Skeletal muscle satellite cell (primary cell): ENCODE results near the gene C2orf78.
"Not testable (repeated sequence)": the region's sequence is repeated elsewhere in the genome, so short reads cannot be mapped to it uniquely, and the experiment has no call there.

Source experiments
- H3K27me3 ChIP-seq: 2 replicates; pipeline ENCODE4 v1.7.0; 2013; ENCODE audit warnings: low read length; ENCODE audit not compliant: control insufficient read depth, insufficient read depth
- H3K36me3 ChIP-seq: 2 replicates; pipeline ENCODE4 v1.7.0; 2013; ENCODE audit warnings: mild to moderate bottlenecking, control low read depth, low read length; ENCODE audit not compliant: insufficient read depth
- H3K4me1 ChIP-seq: 2 replicates; pipeline ENCODE4 v1.7.0; 2013; ENCODE audit warnings: low read length; ENCODE audit not compliant: control insufficient read depth, insufficient read depth
- H3K4me2 ChIP-seq: 2 replicates; pipeline ENCODE4 v1.7.0; 2013; ENCODE audit warnings: mild to moderate bottlenecking, low read length
- H3K4me3 ChIP-seq: 2 replicates; pipeline ENCODE4 v1.7.0; 2013; ENCODE audit warnings: low read length
- H3K9ac ChIP-seq: 2 replicates; pipeline ENCODE4 v1.7.0; 2013; ENCODE audit warnings: mild to moderate bottlenecking, low read depth, low read length, moderate library complexity
- H3K9me3 ChIP-seq: replicated peaks from 2 replicates; pipeline ENCODE4 v1.7.0; 2013; ENCODE audit warnings: mild to moderate bottlenecking, control low read depth, low read length

The C2orf78 gene

GRCh38 chr2:73783402-73783801 lies 581 bp upstream of the C2orf78 start:
- H3K36me3 ChIP-seq, H3K4me3 ChIP-seq, H3K27me3 ChIP-seq, H3K9ac ChIP-seq, H3K9me3 ChIP-seq, H3K4me2 ChIP-seq, H3K4me1 ChIP-seq: not testable (repeated sequence)

DNA sequence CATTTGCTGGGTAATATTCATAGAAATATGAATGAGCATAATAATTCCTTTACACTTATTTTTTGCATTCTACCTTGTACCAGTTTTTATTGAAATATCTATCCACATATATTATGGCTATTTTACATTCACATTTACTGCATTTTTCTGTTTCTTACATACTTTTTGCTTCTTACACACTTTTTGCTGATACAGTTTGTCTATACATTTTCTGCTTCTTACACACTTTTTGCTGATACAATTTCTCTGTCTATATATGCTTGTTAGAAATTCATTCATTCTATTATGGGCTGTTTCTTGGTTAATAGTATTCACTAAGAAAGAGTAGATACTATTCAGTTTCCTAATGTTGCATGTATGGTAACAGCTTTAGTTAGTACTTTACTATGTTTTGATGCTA lies 27.9 kb downstream of the C2orf78 start:
- Histone ChIP-seq H3K9me3 (no peaks in the 10 kb centered on the region), H3K4me2 (no peak overlapping the region), H3K27me3 (peaks cover 48% of the 10 kb centered on the region)

GRCh38 chr2:73812635-73813034 lies 28.7 kb downstream of the C2orf78 start:
- no peak overlapping the region for H3K4me3 ChIP-seq
- no peaks in the 10 kb centered on the region for H3K4me1 ChIP-seq
- peaks cover 48% of the 10 kb centered on the region for H3K27me3 ChIP-seq
- no peaks in the 10 kb centered on the region for H3K9me3 ChIP-seq
- no peak overlapping the region for H3K9ac ChIP-seq
- no peaks in the 10 kb centered on the region for H3K36me3 ChIP-seq
- H3K4me2 ChIP-seq: no peak overlapping the region

More for the DNA sequence above, 27.9 kb downstream of the C2orf78 start:
- no peaks in the 10 kb centered on the region for H3K36me3 ChIP-seq
- H3K4me3 ChIP-seq: no peak overlapping the region
- no peak overlapping the region for H3K9ac ChIP-seq
- H3K4me1 ChIP-seq: no peaks in the 10 kb centered on the region

DNA sequence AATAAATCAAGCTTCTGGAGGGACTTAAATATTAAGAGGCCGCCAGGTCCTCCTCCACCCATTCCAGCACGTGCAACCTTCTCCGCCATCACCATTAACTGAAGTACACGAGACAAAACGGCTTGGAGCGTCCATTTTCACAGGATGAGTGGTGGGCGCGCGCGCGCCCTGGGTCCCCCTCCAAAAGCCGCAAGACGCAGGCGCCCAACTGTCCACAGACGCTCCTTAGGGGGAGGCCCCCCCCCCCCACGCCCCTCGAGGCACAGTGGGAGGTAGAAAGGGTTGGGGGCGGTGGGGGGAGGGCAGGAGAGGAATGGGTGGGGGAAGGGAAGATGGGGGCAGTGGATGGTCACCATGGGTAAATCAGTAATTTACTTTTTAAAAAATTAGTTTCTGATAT lies 34.3 kb downstream of the C2orf78 start:
- Histone ChIP-seq H3K4me3 (no peak overlapping the region), H3K9ac (no peak overlapping the region), H3K9me3 (no peaks in the 10 kb centered on the region), H3K36me3 (no peaks in the 10 kb centered on the region), H3K4me1 (no peaks in the 10 kb centered on the region), H3K4me2 (no peak overlapping the region), H3K27me3 (peaks cover 58% of the 10 kb centered on the region)

DNA sequence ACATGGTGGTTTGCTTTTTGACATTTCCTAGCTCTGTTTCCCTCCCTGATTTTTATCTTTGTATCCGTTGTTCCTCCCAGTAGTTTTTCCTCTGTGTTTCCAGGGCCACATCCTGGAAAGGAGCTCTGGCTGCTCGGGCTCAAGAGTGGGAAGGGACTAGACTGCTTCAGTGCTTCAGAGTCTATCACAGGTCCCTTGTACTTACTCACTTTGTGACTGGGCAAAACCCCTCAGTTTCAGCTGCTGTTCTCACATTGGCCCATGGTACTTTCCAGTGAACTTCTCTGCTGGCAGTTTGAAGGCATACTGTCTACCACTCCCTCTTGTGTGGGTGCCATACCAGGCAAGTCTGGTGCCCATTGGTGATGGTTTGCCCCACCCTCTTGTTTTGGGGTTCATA lies 37.2 kb downstream of the C2orf78 start:
- H3K36me3 ChIP-seq: no peaks in the 10 kb centered on the region
- no peak overlapping the region for H3K4me3 ChIP-seq
- no peaks in the 10 kb centered on the region for H3K9me3 ChIP-seq
- H3K4me2 ChIP-seq: no peak overlapping the region
- peaks cover 32% of the 10 kb centered on the region for H3K27me3 ChIP-seq
- H3K4me1 ChIP-seq: peaks cover 4% of the 10 kb centered on the region
- H3K9ac ChIP-seq: no peak overlapping the region

- Histone ChIP-seq H3K36me3 (no peaks in the 10 kb centered on the region), H3K4me1 (peaks cover 4% of the 10 kb centered on the region), H3K9ac (no peak overlapping the region), H3K4me3 (no peak overlapping the region), H3K9me3 (no peaks in the 10 kb centered on the region), H3K4me2 (no peak overlapping the region), H3K27me3 (peaks cover 28% of the 10 kb centered on the region)
Observed at GRCh38 chr2:73821669-73822068, 37.7 kb downstream of the C2orf78 start.

- no peak overlapping the region for H3K4me3 ChIP-seq
- no peaks in the 10 kb centered on the region for H3K9me3 ChIP-seq
- H3K36me3 ChIP-seq: no peaks in the 10 kb centered on the region
- no peak overlapping the region for H3K4me2 ChIP-seq
- peaks cover 4% of the 10 kb centered on the region for H3K4me1 ChIP-seq
- no peak overlapping the region for H3K9ac ChIP-seq
- H3K27me3 ChIP-seq: peaks cover 26% of the 10 kb centered on the region
Observed at GRCh38 chr2:73822276-73822675, 38.3 kb downstream of the C2orf78 start.

GRCh38 chr2:73822991-73823390 lies 39.0 kb downstream of the C2orf78 start:
- Histone ChIP-seq H3K9me3 (no peaks in the 10 kb centered on the region), H3K36me3 (no peaks in the 10 kb centered on the region), H3K9ac (no peak overlapping the region), H3K27me3 (peaks cover 26% of the 10 kb centered on the region), H3K4me1 (peaks cover 4% of the 10 kb centered on the region), H3K4me3 (no peak overlapping the region), H3K4me2 (no peak overlapping the region)

DNA sequence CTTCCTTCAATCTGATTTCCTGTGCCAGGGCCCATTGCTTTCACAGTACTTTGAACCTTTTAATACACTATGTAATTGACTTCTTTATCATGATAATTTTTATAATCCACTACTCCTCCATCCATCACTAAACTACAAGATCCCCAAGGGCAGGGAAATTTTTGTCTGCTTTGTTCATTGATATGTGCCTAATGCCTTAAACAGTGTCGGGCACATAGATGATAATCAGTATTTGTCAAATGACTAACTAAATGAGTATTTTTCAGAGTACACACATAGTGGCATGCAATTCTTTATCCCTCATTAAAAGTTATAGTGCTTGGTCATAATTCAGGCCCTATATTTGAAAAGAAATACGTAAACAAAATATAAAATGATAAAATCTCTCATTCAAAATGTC lies 39.4 kb downstream of the C2orf78 start:
- no peaks in the 10 kb centered on the region for H3K36me3 ChIP-seq
- peaks cover 7% of the 10 kb centered on the region for H3K4me1 ChIP-seq
- H3K4me2 ChIP-seq: no peak overlapping the region
- H3K4me3 ChIP-seq: no peak overlapping the region
- H3K9ac ChIP-seq: no peak overlapping the region
- no peaks in the 10 kb centered on the region for H3K9me3 ChIP-seq
- peaks cover 26% of the 10 kb centered on the region for H3K27me3 ChIP-seq

GRCh38 chr2:73823916-73824523 lies 40.0 kb downstream of the C2orf78 start:
- no peak overlapping the region for H3K4me2 ChIP-seq

GRCh38 chr2:73825408-73825807 lies 41.4 kb downstream of the C2orf78 start:
- Histone ChIP-seq H3K9me3 (no peaks in the 10 kb centered on the region), H3K27me3 (peaks cover 14% of the 10 kb centered on the region), H3K9ac (no peak overlapping the region), H3K4me1 (peaks cover 17% of the 10 kb centered on the region), H3K4me3 (no peak overlapping the region), H3K36me3 (no peaks in the 10 kb centered on the region), H3K4me2 (no peak overlapping the region)

More at GRCh38 chr2:73823916-73824523, 40.0 kb downstream of the C2orf78 start:
- H3K9ac ChIP-seq: no peak overlapping the region
- H3K4me1 ChIP-seq: peaks cover 7% of the 10 kb centered on the region
- no peaks in the 10 kb centered on the region for H3K9me3 ChIP-seq
- H3K27me3 ChIP-seq: peaks cover 25% of the 10 kb centered on the region
- H3K36me3 ChIP-seq: no peaks in the 10 kb centered on the region
- H3K4me3 ChIP-seq: no peak overlapping the region

DNA sequence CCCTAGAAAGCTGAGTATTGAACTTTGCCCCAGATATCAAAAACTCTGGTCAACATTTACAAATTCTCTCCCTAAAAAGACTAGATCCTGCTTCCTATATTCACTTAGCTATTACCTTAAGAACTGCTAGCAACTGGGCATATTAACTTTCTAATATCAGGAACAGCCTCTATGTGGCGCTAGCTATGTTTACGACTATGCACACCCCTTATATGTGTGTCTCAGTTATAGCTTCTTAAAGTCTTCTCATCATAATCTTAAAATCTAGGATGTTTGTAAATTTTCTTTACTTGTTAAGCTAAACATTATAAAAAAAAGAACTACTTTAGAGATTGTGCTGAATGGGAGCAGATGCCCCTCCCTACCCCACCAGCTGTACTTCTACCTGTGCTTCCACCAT lies 43.0 kb downstream of the C2orf78 start:
- H3K9me3 ChIP-seq: no peaks in the 10 kb centered on the region
- H3K4me1 ChIP-seq: peaks cover 30% of the 10 kb centered on the region
- H3K9ac ChIP-seq: no peak overlapping the region
- no peak overlapping the region for H3K4me3 ChIP-seq
- no peaks in the 10 kb centered on the region for H3K27me3 ChIP-seq
- no peak overlapping the region for H3K4me2 ChIP-seq
- H3K36me3 ChIP-seq: no peaks in the 10 kb centered on the region
